ENCODE measurements around the gene KCNQ1.

KCNQ1 gene

DNA sequence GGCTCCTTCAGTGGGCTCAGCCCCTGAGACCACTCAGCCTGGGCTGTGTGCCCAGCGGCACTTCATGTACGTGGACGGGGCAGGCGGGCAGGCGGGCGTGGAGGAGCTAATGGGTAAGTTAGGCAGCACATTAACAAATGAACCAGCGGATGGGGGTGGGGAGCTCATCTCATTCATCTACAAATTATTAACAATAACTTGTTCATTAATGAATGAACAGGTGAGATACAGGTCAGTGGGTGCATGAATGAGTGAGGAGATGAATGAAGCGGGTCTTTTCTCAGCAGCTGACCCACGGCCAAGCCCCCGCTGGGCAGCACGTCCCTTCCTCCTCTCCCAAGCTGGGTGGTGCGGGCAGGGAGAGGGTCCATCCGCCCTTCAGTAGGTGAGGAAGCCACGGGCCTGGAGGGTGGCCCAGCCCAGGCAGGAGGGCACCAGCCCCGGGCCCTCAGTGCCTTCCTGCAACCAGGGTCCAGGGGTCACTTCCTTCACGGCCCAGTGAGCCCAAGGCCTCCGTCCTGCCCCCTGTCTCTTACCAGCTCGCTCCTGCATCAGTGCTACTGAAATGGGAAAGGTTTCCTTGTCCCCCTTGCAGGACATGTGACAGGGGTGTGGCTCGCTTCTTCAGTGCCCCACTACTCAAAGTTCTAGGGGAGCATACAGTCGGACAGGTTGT is 315.5 kb downstream of the KCNQ1 start:
- no peak for DNase-seq

DNA sequence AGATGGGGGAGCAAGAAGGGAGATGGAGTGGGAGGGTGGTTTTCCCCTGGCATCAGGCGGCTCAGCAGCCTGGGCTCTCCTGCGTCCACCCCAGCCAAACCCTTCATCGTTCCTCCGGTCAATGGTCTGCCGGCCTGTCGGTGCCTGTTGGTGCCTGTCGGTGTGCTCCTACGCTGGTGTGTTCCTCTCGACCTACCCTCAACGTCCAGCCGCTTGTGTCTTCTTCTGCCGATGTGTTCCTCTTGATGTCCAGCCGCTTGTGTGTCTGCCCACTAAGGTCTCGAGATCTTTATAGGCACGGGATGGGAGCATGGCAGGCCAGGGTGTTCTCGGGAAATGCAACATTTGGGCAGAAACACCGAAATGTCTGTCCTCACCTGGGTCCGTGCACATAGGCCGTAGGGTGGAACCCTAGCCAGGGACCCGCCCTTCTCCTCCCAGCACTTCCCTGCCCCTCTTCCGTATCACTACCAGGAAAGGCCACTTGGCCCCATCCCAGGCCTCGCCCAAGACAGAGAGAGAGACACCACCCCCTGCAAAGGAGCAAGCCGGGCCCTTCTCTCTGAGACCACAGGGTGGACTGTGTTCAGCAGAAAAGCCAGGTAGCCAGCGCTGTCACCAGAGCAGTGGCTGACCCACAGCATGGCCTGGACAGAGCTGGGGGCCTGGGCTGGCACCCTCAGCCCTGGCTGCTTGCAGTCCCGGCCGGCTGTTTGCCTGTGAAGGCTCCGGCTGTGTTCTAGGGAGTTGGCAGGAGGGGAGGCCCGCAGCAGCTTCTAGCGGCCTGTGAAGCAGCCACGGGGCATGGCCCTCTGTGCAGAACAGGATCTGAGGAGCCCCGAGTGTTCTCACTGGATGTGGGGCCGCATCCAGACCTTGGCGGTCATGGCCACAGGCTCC is 316.6 kb downstream of the KCNQ1 start:
- no peak for DNase-seq

DNA sequence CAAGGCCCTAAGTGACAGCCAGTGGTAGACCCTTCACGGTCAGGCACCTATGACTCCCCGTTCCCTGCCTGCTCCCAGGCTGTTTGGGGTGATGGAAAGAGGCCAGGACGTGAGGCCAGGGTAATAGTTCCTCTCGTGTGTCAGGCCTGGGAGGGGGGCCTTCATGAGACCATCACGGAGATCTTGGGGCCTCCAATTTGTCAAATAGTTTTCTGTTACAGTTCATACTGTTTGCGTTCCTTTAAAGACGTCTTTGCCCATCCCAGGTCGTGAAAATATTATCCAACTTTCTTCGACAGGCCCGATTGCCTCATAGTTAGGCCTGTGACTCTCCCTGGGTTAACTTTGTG is 317.2 kb downstream of the KCNQ1 start:
- no peak for DNase-seq

DNA sequence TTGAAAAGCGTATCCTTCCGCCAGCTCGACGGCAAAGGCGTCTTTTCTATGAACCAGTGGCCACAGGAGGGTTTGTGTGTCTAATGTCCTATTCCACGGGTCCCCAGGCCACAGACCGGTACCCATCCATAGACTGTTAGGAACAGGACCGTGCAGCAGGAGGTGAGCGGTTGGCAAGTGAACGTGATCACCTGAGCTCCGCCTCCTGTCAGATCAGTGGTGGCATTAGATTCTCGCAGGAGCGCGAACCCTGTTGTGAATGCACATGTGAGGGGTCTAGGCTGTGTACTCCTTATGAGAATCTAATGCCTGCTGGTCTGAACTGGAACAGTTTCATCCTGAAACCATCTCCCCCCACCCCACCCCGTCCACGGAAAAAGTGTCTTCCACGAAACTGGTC is 317.6 kb downstream of the KCNQ1 start:
- no peak for DNase-seq

DNA sequence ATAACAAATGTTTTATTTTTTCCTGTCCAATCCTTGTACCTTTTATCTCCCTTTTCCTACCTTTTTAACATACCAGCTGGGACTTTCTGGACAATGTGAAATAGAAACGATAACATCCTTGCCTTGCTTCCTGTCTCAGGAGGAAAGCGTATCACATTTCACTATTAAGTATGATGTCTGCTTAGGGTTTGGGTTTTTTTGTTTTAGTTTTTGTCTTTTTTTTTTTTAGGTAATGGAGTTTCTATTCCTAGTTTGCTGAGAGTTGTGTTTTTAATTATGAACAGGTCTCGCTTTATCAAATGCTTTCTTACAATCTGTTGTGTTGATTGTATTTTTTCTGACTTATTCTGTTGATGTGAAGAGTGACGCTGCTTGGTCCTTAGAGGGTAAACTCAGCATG is 319.2 kb downstream of the KCNQ1 start:
- DNase-seq, result no peak

DNA sequence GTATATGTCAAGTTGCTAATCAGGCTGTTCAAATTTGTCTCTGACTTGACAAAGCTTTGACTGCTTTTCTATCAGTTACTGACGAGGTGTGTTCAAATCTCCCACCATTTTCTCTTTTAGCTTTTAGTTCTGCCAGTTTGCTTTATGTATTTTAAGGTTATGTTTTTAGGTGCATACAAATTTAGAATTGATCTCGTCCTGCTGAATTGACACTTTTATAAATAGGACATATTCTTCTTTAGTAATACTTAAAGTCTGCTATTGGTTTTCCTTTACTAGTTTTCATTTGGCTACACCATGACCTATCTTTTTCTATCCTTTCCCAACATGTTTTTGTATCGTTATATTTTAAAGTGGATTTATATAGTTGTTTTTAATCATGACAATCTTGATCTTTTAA is 320.7 kb downstream of the KCNQ1 start:
- no peak for DNase-seq

DNA sequence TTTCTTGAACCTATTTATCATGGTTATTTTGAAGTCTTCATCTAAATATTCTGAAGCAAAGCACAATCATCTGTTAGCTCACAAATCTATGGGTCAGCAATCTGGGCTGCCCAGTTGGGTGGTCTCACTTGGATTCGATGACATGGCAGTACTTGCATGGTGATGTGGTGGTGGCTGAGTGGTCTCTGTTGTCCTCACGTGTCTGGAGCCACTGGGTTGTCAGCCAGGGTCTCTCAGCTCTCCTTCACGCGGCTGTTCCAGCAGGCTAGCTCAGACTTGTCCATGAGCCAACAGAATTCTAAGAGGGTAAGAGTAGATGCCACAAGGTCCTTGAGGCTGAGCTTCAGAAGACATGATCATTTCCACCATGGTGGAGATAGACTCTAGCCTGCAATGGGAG is 321.4 kb downstream of the KCNQ1 start:
- DNase-seq, result no peak

DNA sequence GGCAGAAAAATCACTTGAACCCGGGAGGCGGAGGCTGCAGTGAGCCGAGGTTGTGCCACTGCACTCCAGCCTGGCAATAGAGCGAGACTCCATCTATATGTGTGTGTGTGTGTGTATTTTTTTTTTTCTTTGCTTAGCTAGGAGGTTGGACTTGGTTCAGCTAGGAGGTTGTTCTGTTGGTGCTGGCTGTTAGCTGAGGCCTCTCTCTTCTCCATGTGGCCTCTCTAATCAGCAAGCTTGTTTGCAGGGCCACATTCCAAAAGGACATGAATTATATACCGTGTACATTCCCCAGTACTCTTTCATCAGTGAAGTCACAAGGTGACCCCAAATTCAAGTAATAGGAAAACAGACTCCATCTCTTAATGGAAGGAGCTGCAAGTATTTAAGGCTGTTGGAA is 322.3 kb downstream of the KCNQ1 start:
- no peak for DNase-seq

DNA sequence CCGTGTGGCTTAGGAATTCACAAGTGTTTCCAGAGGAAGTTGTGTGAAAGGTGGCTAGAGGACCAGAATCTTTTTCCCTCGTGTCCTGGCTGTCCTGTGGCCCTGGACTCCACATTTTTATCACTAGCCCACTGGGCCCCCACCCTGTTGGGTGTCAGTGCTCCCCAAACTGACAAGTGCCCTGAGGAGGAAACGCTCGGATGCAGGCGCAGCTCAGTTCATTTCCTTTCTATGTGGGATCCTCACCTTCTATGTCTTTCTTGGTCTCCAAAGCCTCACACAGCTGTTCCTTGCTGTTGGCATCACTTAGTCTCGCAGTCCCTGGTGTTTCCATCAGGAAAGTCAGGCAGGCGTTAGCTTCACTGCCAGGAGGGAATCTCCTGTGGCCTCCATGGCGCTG is 323.0 kb downstream of the KCNQ1 start:
- no peak for DNase-seq

DNA sequence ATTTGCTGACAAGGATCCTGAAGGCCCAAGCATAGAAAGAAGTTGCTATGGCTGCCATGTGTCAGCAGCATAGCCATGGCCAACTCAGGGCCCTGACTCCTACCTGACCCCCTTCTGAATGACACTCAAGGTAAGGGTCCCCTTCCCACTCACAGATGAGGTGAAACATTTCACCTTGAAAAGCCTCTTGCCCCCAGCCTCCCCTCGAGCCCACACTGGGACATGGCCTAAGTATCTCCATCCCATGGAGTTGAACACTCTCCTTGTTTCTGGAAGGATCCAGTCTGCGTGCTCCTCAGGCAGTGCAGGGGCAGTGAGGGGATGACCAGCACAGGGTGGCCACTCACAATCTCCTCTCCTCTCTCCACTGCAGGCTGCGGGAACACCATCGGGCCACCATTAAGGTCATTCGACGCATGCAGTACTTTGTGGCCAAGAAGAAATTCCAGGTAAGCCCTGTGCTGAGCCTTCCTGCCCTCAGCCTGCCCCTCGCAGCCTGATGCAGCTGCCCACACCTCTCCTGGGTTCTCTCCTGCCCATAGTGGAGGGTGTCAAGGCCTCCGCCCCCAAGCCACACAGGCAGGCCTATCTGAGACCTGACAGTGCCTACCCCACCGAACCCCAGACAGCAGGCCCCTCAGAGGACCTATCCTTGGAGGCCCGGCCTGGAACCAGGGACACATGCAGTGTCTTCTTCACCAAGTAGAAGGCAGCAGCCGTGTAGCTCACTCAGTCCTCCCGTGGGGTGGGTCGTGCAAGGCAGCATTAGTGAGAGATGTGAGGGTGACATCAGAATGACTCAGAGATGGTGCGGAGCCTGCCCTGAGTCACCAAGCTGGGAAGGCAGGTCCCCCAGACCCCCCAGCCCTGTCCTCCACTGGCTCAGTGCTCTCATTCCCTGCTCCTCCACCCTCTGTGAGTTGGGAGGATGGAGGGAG is 323.9 kb downstream of the KCNQ1 start:
- DNase-seq, result no peak

DNA sequence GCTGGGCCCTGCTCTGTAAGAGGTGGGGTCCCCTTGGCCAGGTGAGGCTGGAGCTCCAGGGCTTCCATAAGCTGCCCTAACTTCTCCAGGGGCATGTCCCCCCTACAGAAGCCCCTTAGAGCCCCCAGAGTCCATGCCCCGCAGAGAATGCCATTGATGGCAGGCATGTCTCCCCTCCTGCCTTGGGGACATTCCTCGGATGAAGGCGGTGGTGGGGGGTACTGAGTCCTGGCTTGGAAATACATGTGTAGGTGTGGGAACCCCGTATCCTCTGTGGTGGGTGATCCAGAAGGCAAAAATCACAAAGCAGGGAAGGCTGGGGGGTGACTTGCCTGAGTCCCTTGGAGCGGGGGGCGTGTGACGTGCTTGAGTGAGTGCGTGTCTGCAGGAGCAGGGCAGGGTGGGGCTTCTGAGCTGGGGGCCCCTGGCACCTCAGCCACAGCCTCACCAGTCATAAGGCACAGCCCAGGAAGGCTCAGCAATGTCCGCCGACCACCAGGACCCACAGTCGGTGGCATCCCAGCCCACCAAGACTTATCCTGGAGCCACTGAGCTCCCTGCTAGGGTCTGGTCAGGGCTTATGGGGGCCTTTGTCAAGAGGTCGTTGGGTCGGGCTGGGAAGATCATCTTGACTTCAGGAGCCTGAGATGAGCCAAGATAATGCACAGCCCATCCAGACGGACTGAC is 324.7 kb downstream of the KCNQ1 start:
- DNase-seq, result no peak

DNA sequence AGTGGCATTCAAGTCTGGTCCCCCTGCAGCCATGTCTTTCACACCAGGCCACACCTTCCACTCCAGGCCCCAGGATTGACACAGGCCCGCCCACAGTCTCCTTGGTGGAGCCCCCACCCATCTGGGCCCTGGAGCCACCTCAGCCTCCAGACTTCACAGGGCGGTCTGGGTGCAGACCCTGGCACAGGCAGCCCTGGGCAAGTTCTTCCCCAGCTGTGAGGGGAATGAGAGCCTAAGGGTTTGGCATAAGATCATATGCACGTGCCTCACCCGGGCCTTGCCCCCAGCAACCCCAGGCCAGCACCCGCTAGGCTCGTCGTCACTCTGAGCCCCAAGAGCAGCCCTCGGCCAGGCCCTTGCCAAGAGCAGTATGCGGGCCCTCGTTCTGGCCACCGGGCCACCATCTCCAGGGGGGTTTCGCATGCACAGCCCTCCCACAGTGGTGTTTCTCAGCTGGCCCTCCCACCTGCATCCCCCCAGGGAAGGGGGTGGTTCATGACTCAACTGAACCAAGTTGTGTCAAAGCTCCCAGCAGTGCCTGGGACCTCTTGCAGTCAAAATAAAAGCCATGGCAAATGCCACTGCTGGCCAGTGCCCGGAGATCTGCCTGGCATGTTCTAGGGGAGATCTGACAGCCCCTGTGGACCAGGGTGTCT is 325.4 kb downstream of the KCNQ1 start:
- no peak for DNase-seq

DNA sequence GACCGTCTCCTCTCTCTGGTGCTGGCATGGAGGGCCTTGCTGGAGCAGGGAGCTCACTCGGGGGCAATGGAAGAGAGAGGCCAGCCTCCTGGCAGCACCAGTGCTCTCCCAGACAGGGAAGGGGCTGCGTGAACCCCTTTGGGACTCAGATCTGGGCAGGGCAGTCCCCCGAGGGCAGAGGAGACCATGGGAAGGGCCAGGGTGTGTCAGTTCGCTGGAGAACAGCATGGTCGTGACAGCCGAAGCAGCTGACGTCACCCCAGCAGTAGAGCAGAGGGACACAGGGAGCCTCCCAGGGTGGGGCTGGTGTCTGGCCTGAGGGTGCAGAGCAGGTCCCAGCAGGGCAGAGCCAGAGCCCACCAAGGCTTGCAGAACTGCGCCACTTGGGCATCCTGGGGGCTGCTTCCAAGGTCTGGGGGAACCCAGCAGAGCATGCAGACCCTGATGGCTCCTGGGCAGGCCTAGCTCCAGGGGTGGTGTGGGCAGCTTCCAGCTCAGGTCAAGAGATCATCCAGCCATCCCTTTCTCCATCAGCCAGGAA is 326.0 kb downstream of the KCNQ1 start:
- no peak for DNase-seq

DNA sequence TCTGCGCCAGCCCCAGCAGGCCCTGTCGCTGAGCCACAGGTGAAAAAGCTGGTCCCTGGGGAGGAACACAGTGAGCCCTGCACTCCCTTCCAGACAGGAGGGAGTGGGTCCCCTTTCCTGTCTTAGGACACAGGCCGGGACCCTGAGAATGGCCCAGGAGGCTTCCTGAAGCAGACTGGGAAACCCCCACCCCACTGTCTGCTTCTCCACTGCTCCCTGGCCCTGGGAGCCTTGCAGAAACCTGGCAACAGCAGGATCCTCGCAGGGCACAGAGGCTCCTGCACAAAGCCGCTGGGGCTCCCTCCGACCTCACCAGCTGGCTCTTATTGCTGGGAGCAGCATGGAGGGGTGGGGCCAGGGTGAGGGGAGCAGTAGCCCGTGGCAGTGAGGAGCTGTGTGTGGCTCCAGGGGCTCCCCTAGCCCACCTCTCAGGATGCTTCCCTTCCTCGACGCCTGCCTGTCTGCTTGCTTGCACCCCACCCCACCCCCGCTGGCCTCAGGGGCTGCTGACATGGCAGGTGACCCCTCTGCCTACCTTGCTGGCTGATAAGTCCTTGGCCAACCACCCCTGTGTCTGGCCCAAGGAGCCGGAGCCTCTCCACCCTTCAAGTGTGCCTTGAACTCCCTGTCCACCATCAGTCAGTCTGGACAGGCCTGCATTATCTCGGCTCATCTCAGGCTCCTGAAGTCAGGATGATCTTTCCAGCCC is 327.1 kb downstream of the KCNQ1 start:
- DNase-seq, result no peak

DNA sequence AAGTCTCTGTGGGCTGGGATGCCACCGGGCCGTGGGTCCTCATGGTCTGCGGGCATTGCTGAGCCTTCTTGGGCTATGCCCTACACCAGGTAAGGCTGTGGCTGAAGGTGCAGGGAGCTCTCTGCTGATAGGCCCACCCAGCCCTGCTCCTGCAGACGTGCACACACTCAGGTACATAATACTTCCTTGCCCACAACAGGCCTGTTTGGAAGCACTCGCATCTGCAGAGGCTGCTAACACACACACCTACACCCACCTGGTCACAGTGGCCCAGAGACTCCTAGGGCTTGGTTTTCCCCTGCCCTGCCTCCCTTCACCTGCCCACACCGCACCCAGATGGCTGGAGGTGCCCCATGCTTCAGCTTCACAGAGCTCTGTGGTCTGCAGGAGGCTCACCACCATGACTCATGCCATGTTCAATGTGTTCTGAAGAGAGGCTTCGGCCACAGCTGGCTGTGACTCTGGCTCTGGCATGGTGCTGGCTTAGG is 327.8 kb downstream of the KCNQ1 start:
- DNase-seq, result no peak

DNA sequence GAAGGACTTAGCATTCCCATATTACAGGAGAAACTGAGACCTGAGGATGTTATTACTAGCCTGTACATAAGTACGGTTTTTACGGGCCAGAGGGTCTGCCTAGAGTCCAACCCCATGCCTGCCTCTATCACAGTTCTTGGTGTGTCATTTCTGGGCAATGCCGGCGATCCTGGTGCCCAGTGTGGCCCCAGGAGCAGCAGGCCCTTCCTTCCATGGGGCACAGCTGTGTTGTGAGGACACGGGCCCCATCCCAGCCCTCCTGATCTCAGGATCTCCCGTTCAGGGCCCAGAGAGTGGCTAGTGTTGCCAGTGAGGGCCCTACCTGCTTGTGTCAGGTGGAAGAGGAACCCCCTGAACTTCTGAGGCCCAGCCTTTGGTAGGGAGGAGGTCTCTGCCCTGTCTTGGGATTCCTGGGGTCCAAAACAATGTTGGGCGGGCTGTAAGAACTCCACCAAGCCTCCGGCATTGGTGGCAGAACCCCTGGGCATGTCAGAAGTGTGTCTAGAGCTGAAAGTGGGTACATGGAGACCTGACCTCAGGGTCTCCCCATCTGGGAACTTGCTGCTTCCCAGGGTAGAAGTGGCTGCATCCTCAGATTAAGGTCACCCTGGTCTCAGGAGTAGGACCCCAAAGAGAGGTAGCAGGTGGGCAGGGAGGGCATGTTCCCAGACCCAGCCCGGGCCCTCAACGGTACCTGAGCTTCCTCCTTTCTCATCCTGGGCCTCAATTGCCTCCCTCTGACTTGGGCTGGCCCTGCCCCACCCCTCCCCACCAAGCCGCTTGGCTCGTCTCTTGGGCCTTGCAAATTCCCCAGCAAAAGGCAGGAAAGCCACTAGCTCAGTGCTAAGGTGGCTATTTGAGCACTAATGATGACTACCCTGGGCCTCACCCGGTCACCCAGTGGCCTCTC is 329.6 kb downstream of the KCNQ1 start:
- DNase-seq, result no peak

DNA sequence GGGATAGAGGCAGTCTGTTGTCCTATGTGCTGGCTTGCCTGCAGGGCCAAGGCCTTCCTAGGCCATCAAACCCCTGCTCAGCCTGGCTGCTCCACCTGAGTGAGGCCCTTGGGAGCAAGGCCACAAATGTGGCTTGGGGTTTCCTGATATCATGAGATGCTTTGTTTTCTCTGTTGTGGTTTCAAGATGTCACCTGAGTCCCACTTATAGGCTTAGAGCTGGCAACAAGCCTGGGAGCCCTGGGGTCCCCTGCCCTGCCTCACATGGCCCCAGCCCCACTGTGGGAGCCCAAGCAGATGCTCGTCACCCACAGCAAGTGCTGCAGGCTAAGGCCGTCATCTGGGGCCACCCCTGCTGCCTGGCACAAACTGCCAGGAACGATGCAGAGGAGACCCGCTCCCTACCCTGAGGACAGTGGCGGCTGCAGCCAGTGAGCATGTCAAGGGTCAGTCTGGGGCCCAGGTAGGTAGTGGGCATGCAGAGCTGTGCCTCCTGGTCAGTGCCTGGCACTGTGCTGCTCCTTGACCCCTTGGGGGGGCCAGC is 330.3 kb downstream of the KCNQ1 start:
- DNase-seq, result no peak

DNA sequence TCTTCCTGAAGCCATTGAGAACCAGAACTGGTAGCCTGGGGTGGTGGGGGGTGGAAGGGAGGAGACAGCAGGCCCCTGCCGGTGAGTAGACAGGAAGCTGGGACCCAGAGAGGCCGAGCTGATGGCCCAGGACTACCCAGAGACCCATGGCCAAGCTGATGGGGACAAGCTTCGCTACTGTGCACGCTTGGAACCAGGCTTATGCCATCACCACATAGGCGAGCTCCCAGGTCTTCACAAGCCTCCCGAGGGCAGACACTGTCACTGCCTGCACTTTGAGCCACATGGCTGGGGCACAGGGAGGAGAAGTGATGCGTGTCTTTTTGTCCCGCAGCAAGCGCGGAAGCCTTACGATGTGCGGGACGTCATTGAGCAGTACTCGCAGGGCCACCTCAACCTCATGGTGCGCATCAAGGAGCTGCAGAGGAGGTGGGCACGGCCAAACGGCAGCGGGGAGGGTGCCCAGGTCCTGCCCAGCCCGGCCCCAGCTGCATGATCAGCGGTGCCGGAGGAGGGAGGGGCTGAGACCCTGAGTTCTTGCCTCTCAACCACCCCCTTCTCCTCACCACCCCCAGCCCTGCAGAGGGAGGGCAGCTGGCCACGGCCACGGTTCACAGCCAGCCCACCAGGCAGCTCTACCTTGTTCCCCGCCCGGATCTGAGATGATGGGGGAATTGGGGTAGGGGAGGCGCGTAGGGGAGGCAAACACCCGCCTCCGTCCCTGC is 331.0 kb downstream of the KCNQ1 start:
- no peak for DNase-seq

Data from CD4-positive, alpha-beta T cell treated with Interleukin-17A for 1 hour (primary cell).